A549 (cell line): ENCODE results near the gene GAPDHS. TPM values are rescaled to one million over a fixed set of nuclear protein-coding genes. Genes with fewer than 3 reads are reported as not detected.

ENCODE experiments used
- ATAC-seq, 2 experiments: fragments of 200-7000 bp in 1 of 2; fragments of >200 bp in 1 of 2; cut with Nextera tagmentation in 1 of 2; cut with Tn5 transposase in 1 of 2; 3 replicates each; pipeline versions ENCODE4 v1.8.0 to v1.9.1; 2018 to 2020; ENCODE audit warnings: mild to moderate bottlenecking in 1 of 2, moderate library complexity in 1 of 2
- CTCF ChIA-PET: fragments of 300-600 bp; sonication (Branson Sonifier 250); formaldehyde crosslinking; extraction: SDS; loops from one replicate; lab custom pipeline; 2021; ENCODE audit warnings: antibody characterized with exemption, inconsistent platforms; lab: Yijun Ruan, JAX
- POLR2A ChIA-PET: fragments of 350-600 bp; formaldehyde crosslinking; extraction: SDS; loops from one replicate; lab custom pipeline; 2021; ENCODE audit warnings: antibody characterized with exemption, inconsistent platforms; lab: Yijun Ruan, JAX
- DNase-seq, 2 experiments: peaks; one replicate each; pipeline versions ENCODE4 v3.0.0 to v3.0.0-alpha.2; 2011 to 2016; ENCODE audit warnings: low read depth in 1 of 2, low spot score in 1 of 2
- FAIRE-seq: peaks from 2 replicates; lab custom pipeline; 2011; peaks lifted over from hg19 to GRCh38; lab: Jason Lieb, UNC
- H3K27ac ChIP-seq, 2 experiments: fragments of >200 bp; sonication (Bioruptor Twin); formaldehyde crosslinking; 3 replicates each; pipeline ENCODE4 v1.5.1; 2016 to 2017
- H3K4me1 ChIP-seq: fragments of >200 bp; sonication (Bioruptor Twin); formaldehyde crosslinking; 3 replicates; pipeline ENCODE4 v1.6.1; 2016
- H3K4me2 ChIP-seq: fragments of >200 bp; sonication (Bioruptor Twin); formaldehyde crosslinking; 3 replicates; pipeline ENCODE4 v1.6.1; 2016
- H3K4me3 ChIP-seq: fragments of >200 bp; sonication (Bioruptor Twin); formaldehyde crosslinking; 3 replicates; pipeline ENCODE4 v1.5.1; 2016
- H3K9me3 ChIP-seq: fragments of >200 bp; sonication (Bioruptor Twin); formaldehyde crosslinking; 3 replicates; pipeline ENCODE4 v1.6.1; 2016
- CEBPB ChIP-seq, 2 experiments: fragments of >200 bp in 1 of 2; sonication (Bioruptor Twin) in 1 of 2; formaldehyde crosslinking in 1 of 2; IDR thresholded peaks; 2 replicates each; pipeline ENCODE4 v1.6.1; 2012 to 2016
- CHD2 ChIP-seq: fragments of 150-350 bp; IDR thresholded peaks from 2 replicates; pipeline ENCODE4 v1.6.1; 2014; ENCODE audit warnings: low read length; ENCODE audit not compliant: partially characterized antibody
- ESRRA ChIP-seq: fragments of 150-350 bp; IDR thresholded peaks from 2 replicates; pipeline ENCODE4 v1.6.1; 2014; ENCODE audit warnings: mild to moderate bottlenecking, low read length, borderline replicate concordance
- FOSL2 ChIP-seq, 2 experiments: fragments of 450-650 bp in 1 of 2; fragments of >200 bp in 1 of 2; sonication (Bioruptor Twin) in 1 of 2; formaldehyde crosslinking; IDR thresholded peaks; 2 replicates each; pipeline versions ENCODE4 v1.5.0 to v1.6.1; 2016 to 2020; ENCODE audit warnings: mild to moderate bottlenecking in 1 of 2, moderate library complexity in 1 of 2
- FOXS1 ChIP-seq: fragments of 250-450 bp; sonication (Bioruptor Pico); IDR thresholded peaks from 2 replicates; pipeline ENCODE4 v1.5.0; 2020; ENCODE audit warnings: mild to moderate bottlenecking, moderate library complexity
- GATA3 ChIP-seq: IDR thresholded peaks from 2 replicates; pipeline ENCODE4 v1.6.1; 2012; ENCODE audit warnings: borderline replicate concordance
- HOXB5 ChIP-seq: fragments of 250-450 bp; sonication (Bioruptor Pico); IDR thresholded peaks from 2 replicates; pipeline ENCODE4 v1.5.0; 2020; ENCODE audit warnings: mild to moderate bottlenecking, moderate library complexity
- JUN ChIP-seq, 2 experiments: fragments of >200 bp; sonication (Bioruptor Twin); formaldehyde crosslinking; IDR thresholded peaks; 2 replicates in 1 of 2; 3 replicates in 1 of 2; pipeline ENCODE4 v1.6.1; 2016 to 2017
- JUNB ChIP-seq: fragments of >200 bp; sonication (Bioruptor Twin); formaldehyde crosslinking; IDR thresholded peaks from 2 replicates; pipeline ENCODE4 v1.6.1; 2016
- KDM5A ChIP-seq: fragments of 200-600 bp; sonication (generic); IDR thresholded peaks from 2 replicates; pipeline ENCODE4 v1.6.1; 2016; ENCODE audit warnings: antibody characterized with exemption, mild to moderate bottlenecking
- MAZ ChIP-seq: fragments of 150-350 bp; IDR thresholded peaks from 2 replicates; pipeline ENCODE4 v1.6.1; 2014; ENCODE audit warnings: antibody characterized with exemption, low read depth, low read length, borderline replicate concordance
- NFE2L2 ChIP-seq: fragments of 150-350 bp; conservative IDR thresholded peaks from 2 replicates; pipeline ENCODE4 v1.6.1; 2014; ENCODE audit warnings: low read length
- PHF8 ChIP-seq: fragments of 200-600 bp; sonication (generic); IDR thresholded peaks from 2 replicates; pipeline ENCODE4 v1.6.1; 2016; ENCODE audit warnings: low read depth, mild to moderate bottlenecking, antibody characterized with exemption, moderate library complexity, borderline replicate concordance
- POLR2A ChIP-seq: IDR thresholded peaks from 2 replicates; pipeline ENCODE4 v1.6.1; 2012; ENCODE audit warnings: mild to moderate bottlenecking, low read length
- RARB ChIP-seq: fragments of 250-450 bp; sonication (Bioruptor Pico); IDR thresholded peaks from 2 replicates; pipeline ENCODE4 v1.8.0; 2021; ENCODE audit warnings: mild to moderate bottlenecking, moderate library complexity
- RNF2 ChIP-seq: fragments of 200-600 bp; sonication (generic); IDR thresholded peaks from 2 replicates; pipeline ENCODE4 v1.6.1; 2016; ENCODE audit warnings: low read depth, mild to moderate bottlenecking, antibody characterized with exemption, moderate library complexity, borderline replicate concordance
- SMC3 ChIP-seq: fragments of >200 bp; sonication (Bioruptor Twin); formaldehyde crosslinking; IDR thresholded peaks from 3 replicates; pipeline ENCODE4 v1.6.1; 2018; ENCODE audit warnings: inconsistent platforms
- SREBF2 ChIP-seq: fragments of 450-650 bp; IDR thresholded peaks from 2 replicates; pipeline ENCODE4 v1.6.1; 2014; ENCODE audit warnings: mild to moderate bottlenecking, moderate library complexity
- TFCP2L1 ChIP-seq: fragments of 250-450 bp; sonication (Bioruptor Pico); IDR thresholded peaks from 2 replicates; pipeline ENCODE4 v1.5.0; 2021; ENCODE audit warnings: mild to moderate bottlenecking
- TP53 ChIP-seq: fragments of 250-450 bp; sonication (Bioruptor Pico); IDR thresholded peaks from 2 replicates; pipeline ENCODE4 v1.5.0; 2021; ENCODE audit warnings: mild to moderate bottlenecking, moderate library complexity
- ZC3H11A ChIP-seq: fragments of 450-650 bp; IDR thresholded peaks from 2 replicates; pipeline ENCODE4 v1.6.1; 2014; ENCODE audit warnings: antibody characterized with exemption, mild to moderate bottlenecking
- ZFP36 ChIP-seq: fragments of 450-650 bp; IDR thresholded peaks from 2 replicates; pipeline ENCODE4 v1.6.1; 2014; ENCODE audit warnings: borderline replicate concordance; ENCODE audit not compliant: partially characterized antibody
- WGBS: methylation state at CpG from one replicate; pipeline ENCODE4 v1.1.6; 2017; ENCODE audit errors: missing lambda C conversion rate; 5-methylcytosine and 5-hydroxymethylcytosine counted together
- polyA plus RNA-seq, 4 experiments: library from polyadenylated mRNA; depleted of rRNA in 3 of 4; stranded (reverse); fragments of >200 nt; fragmentation: RNase III in 1 of 4; extraction: RNeasy Plus Mini Kit Qiagen cat#74134 plus additional on column Dnase treatment in 1 of 4; gene quantifications; 2 replicates in 3 of 4; 3 replicates in 1 of 4; pipeline ENCODE4 v1.2.3, GENCODE V29; 2011 to 2017
- TF ChIP-seq, protein P1 (sequence below): fragments of 250-450 bp; sonication (Bioruptor Pico); IDR thresholded peaks from 2 replicates; pipeline ENCODE4 v1.5.0; 2021; ENCODE audit warnings: mild to moderate bottlenecking, moderate library complexity, borderline replicate concordance
- TF ChIP-seq, protein P2 (sequence below): fragments of >200 bp; sonication (Bioruptor Twin); formaldehyde crosslinking; IDR thresholded peaks from 3 replicates; pipeline ENCODE4 v1.6.1; 2016
- TF ChIP-seq, protein P3 (sequence below): fragments of >200 bp; sonication (Bioruptor Twin); formaldehyde crosslinking; IDR thresholded peaks from 2 replicates; pipeline ENCODE4 v1.6.1; 2016
- TF ChIP-seq, protein P4 (sequence below): IDR thresholded peaks from 2 replicates; pipeline ENCODE4 v1.6.1; 2012

GAPDHS gene
- polyA plus RNA-seq, 2 of the 4 experiments (the other 2 are of a cell fraction) = not detected

DNA sequence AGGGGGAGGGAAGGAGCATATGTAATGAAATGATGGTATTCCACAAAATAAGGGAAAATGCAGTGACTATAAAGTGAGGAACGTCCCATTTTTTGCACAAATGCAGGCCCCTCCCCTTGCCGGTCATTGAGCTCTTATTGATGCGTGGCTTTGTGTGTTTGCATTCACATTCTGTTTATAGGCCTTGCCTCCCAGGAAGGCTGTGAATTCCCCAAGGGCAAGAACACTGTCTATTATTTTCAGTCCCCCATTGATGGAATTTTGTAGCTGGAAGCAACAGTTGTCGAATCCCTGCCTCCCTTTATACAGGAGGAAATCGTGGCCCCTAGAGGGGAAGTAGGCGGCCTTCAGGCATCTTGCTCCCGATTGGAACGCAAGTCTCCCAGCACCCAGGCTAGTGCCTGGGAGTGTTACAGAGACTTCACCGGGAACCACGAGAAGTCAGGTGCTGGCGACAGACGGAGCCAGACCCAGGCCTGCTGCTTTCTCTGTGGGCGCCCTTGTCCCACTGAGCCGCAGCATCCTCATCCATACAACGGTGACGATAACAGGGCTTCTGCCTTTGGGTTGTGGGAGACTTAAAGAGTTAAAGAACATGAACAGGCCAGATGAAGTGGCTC lies 12.0 kb upstream of the GAPDHS start:
- ChIA-PET POLR2A (interaction anchor here (0.5 kb wide), 1 partner anchor 186 kb away, joined by 3 read pairs; no protein-coding TSS in a partner anchor), CTCF (interaction anchor here (0.8 to 7.5 kb wide), 6 partner anchors 7 to 168 kb away, joined by 3 to 80 read pairs (median 13); no protein-coding TSS in a partner anchor)
- Histone ChIP-seq H3K4me2 (no peak overlapping the region), H3K4me3 (no peak overlapping the region), H3K27ac (no peak overlapping the region), H3K4me1 (peaks cover 15% of the 10 kb centered on the region), H3K9me3 (no peaks in the 10 kb centered on the region)
- WGBS = 81% methylated on average over 16 of the region's 16 CpGs
- no peak for TF ChIP-seq ESRRA
- TF ChIP-seq, protein P1, sequence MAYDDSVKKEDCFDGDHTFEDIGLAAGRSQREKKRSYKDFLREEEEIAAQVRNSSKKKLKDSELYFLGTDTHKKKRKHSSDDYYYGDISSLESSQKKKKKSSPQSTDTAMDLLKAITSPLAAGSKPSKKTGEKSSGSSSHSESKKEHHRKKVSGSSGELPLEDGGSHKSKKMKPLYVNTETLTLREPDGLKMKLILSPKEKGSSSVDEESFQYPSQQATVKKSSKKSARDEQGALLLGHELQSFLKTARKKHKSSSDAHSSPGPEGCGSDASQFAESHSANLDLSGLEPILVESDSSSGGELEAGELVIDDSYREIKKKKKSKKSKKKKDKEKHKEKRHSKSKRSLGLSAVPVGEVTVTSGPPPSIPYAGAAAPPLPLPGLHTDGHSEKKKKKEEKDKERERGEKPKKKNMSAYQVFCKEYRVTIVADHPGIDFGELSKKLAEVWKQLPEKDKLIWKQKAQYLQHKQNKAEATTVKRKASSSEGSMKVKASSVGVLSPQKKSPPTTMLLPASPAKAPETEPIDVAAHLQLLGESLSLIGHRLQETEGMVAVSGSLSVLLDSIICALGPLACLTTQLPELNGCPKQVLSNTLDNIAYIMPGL (CRISPR knock-in tag) = no peak
- no peak for TF ChIP-seq MAZ
- no peak for TF ChIP-seq JUN (IDR thresholded peaks at IDR 0.05)
- TF ChIP-seq JUNB = no peak
- no peak for TF ChIP-seq PHF8
- TF ChIP-seq TFCP2L1 (CRISPR knock-in tag) = no peak
- no peak for TF ChIP-seq NFE2L2
- TF ChIP-seq SREBF2 = no peak
- no peak for TF ChIP-seq FOXS1 (CRISPR knock-in tag)
- no peak for TF ChIP-seq SMC3
- TF ChIP-seq CHD2 = no peak
- TF ChIP-seq, protein P2, sequence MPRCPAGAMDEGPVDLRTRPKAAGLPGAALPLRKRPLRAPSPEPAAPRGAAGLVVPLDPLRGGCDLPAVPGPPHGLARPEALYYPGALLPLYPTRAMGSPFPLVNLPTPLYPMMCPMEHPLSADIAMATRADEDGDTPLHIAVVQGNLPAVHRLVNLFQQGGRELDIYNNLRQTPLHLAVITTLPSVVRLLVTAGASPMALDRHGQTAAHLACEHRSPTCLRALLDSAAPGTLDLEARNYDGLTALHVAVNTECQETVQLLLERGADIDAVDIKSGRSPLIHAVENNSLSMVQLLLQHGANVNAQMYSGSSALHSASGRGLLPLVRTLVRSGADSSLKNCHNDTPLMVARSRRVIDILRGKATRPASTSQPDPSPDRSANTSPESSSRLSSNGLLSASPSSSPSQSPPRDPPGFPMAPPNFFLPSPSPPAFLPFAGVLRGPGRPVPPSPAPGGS = no peak
- TF ChIP-seq GATA3 = no peak
- no peak for TF ChIP-seq TP53
- ATAC-seq = no peak
- DNase-seq = no peak
- peak; percentile 61 for FAIRE-seq

DNA sequence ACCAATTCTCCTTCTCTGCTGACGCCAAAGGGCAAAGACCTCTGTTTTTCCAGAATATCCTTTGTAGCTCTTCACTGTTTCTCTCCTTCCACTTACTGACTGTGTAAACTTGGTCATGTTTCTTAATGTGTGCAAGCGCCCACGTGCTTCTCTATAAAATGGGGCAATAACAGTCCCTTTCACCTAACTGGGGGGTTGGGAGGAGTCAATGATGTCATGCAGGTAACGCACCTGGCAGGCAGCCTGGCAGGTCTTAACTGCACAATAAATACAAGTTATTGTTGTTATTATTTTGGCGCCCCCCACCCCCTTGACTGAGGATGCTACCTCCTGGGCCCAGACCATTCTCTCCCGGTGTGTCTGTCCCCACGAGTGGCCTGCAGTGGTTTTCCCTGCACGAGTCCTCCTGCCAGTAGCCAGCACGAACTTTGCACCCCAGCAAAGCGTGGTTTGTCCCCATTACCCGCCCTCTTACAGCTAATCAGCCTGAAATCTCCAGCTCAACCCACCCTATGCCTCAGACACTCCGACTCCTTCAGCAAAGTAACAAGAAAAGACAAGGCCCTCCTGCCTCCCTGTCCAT lies 10.4 kb upstream of the GAPDHS start:
- TF ChIP-seq RNF2 = no peak
- TF ChIP-seq, protein P3, sequence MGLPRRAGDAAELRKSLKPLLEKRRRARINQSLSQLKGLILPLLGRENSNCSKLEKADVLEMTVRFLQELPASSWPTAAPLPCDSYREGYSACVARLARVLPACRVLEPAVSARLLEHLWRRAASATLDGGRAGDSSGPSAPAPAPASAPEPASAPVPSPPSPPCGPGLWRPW = no peak
- no peak for TF ChIP-seq FOSL2 (IDR thresholded peaks at IDR 0.05)
- TF ChIP-seq FOSL2 (CRISPR knock-in tag; IDR thresholded peaks at IDR 0.05) = no peak
- no peak for TF ChIP-seq ZC3H11A
- TF ChIP-seq, protein P4, sequence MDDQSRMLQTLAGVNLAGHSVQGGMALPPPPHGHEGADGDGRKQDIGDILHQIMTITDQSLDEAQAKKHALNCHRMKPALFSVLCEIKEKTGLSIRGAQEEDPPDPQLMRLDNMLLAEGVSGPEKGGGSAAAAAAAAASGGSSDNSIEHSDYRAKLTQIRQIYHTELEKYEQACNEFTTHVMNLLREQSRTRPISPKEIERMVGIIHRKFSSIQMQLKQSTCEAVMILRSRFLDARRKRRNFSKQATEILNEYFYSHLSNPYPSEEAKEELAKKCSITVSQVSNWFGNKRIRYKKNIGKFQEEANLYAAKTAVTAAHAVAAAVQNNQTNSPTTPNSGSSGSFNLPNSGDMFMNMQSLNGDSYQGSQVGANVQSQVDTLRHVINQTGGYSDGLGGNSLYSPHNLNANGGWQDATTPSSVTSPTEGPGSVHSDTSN = no peak
- no peak for TF ChIP-seq KDM5A
- TF ChIP-seq TFCP2L1 (CRISPR knock-in tag) = no peak
- TF ChIP-seq CEBPB (IDR thresholded peaks at IDR 0.05) = no peak
- no peak for TF ChIP-seq RARB (CRISPR knock-in tag)
- no peak for TF ChIP-seq POLR2A
- TF ChIP-seq HOXB5 (CRISPR knock-in tag) = no peak
- no peak for TF ChIP-seq JUN (IDR thresholded peaks at IDR 0.05)
- no peak for TF ChIP-seq ESRRA
- TF ChIP-seq ZFP36 = no peak
- TF ChIP-seq GATA3 = no peak
- POLR2A ChIA-PET = interaction anchor here (0.5 kb wide), 1 partner anchor 81 kb away, joined by 7 read pairs; no protein-coding TSS in a partner anchor
- CTCF ChIA-PET = interaction anchor here (1.0 to 7.5 kb wide), 6 partner anchors 13 to 170 kb away, joined by 3 to 80 read pairs (median 14); no protein-coding TSS in a partner anchor
- H3K4me3 ChIP-seq = no peak overlapping the region
- no peak for ATAC-seq
- no peak for DNase-seq
- 62% methylated on average over 12 of the region's 12 CpGs for WGBS
- no peaks in the 10 kb centered on the region for H3K9me3 ChIP-seq
- no peak for FAIRE-seq
- H3K4me1 ChIP-seq = peaks cover 15% of the 10 kb centered on the region
- H3K4me2 ChIP-seq = no peak overlapping the region
- no peak overlapping the region for H3K27ac ChIP-seq
